GM18907 (cell line): ENCODE results near the gene SWAP70.
A peak's percentile ranks its signal among the peaks of the same experiment; 100 is the strongest.

Experiments
- ATAC-seq: cut with Tn5 transposase; IDR thresholded peaks from one replicate; pipeline ENCODE4 v1.9.1; 2021; ENCODE audit warnings: mild to moderate bottlenecking, moderate library complexity; ENCODE audit not compliant: unreplicated experiment

The SWAP70 gene

GRCh38 chr11:9748361-9748970 lies 84.6 kb downstream of the SWAP70 start:
- ATAC-seq: peak; percentile 68

GRCh38 chr11:9750551-9750950 lies 86.7 kb downstream of the SWAP70 start:
- ATAC-seq: no peak

- ATAC-seq: no peak
These were observed 88.2 kb downstream of the SWAP70 start for GRCh38 chr11:9752091-9752490.

GRCh38 chr11:9753021-9753420 lies 89.1 kb downstream of the SWAP70 start:
- no peak for ATAC-seq

- ATAC-seq: no peak
These were observed 90.2 kb downstream of the SWAP70 start for GRCh38 chr11:9754010-9754471.

- ATAC-seq: no peak
These were observed 91.8 kb downstream of the SWAP70 start for GRCh38 chr11:9755561-9756185.

- no peak for ATAC-seq
These were observed 92.6 kb downstream of the SWAP70 start for GRCh38 chr11:9756461-9756860.

GRCh38 chr11:9756878-9757277 lies 93.0 kb downstream of the SWAP70 start:
- no peak for ATAC-seq

GRCh38 chr11:9757809-9758636 lies 94.1 kb downstream of the SWAP70 start:
- peak; percentile 55 for ATAC-seq

GRCh38 chr11:9758637-9759518 lies 95.0 kb downstream of the SWAP70 start:
- peak; percentile 31 for ATAC-seq

- peak; percentile 59 for ATAC-seq
These were observed 95.8 kb downstream of the SWAP70 start for GRCh38 chr11:9759519-9760192.

GRCh38 chr11:9760193-9760575 lies 96.3 kb downstream of the SWAP70 start:
- ATAC-seq: no peak

- ATAC-seq: no peak
These were observed 97.6 kb downstream of the SWAP70 start for GRCh38 chr11:9761441-9761945.

GRCh38 chr11:9762531-9762930 lies 98.7 kb downstream of the SWAP70 start:
- no peak for ATAC-seq

- no peak for ATAC-seq
These were observed 99.4 kb downstream of the SWAP70 start for GRCh38 chr11:9763301-9763700.

- no peak for ATAC-seq
These were observed 101.6 kb downstream of the SWAP70 start for GRCh38 chr11:9765320-9766101.

- no peak for ATAC-seq
These were observed 105.7 kb downstream of the SWAP70 start for GRCh38 chr11:9769621-9770020.

GRCh38 chr11:9771071-9771511 lies 107.2 kb downstream of the SWAP70 start:
- no peak for ATAC-seq

GRCh38 chr11:9772218-9772617 lies 108.3 kb downstream of the SWAP70 start:
- no peak for ATAC-seq
